Measurements from ENCODE around the gene ADTRP.
A peak's percentile ranks its signal among the peaks of the same experiment; 100 is the strongest.

ADTRP gene

GRCh38 chr6:11722805-11723631 lies 55.6 kb downstream of the ADTRP start:
- no peak for DNase-seq (ENCODE audit: low spot score)

- no peak for DNase-seq (ENCODE audit: low spot score)
These were observed 56.4 kb downstream of the ADTRP start for GRCh38 chr6:11722220-11722619.

- no peak for DNase-seq (ENCODE audit: low spot score)
These were observed 60.1 kb downstream of the ADTRP start for GRCh38 chr6:11718463-11718862.

- DNase-seq (ENCODE audit: low spot score) = no peak
These were observed 60.6 kb downstream of the ADTRP start for GRCh38 chr6:11718031-11718430.

GRCh38 chr6:11714798-11715285 lies 63.8 kb downstream of the ADTRP start:
- peak; percentile 8 for DNase-seq (ENCODE audit: low spot score)

- no peak for DNase-seq (ENCODE audit: low spot score)
These were observed 64.3 kb downstream of the ADTRP start for GRCh38 chr6:11714116-11714797.

- no peak for DNase-seq (ENCODE audit: low spot score)
These were observed 65.8 kb downstream of the ADTRP start for GRCh38 chr6:11712760-11713159.

GRCh38 chr6:11711984-11712711 lies 66.5 kb downstream of the ADTRP start:
- DNase-seq (ENCODE audit: low spot score) = no peak

- no peak for DNase-seq (ENCODE audit: low spot score)
These were observed 67.3 kb downstream of the ADTRP start for GRCh38 chr6:11711003-11711983.

GRCh38 chr6:11710311-11710761 lies 68.3 kb downstream of the ADTRP start:
- no peak for DNase-seq (ENCODE audit: low spot score)

- no peak for DNase-seq (ENCODE audit: low spot score)
These were observed 72.4 kb downstream of the ADTRP start for GRCh38 chr6:11706171-11706570.

- no peak for DNase-seq (ENCODE audit: low spot score)
These were observed 73.1 kb downstream of the ADTRP start for GRCh38 chr6:11705483-11705882.

GRCh38 chr6:11705069-11705468 lies 73.5 kb downstream of the ADTRP start:
- DNase-seq (ENCODE audit: low spot score) = no peak

GRCh38 chr6:11703725-11704124 lies 74.9 kb downstream of the ADTRP start:
- no peak for DNase-seq (ENCODE audit: low spot score)

- DNase-seq (ENCODE audit: low spot score) = no peak
These were observed 76.0 kb downstream of the ADTRP start for GRCh38 chr6:11702500-11703130.

GRCh38 chr6:11702089-11702488 lies 76.5 kb downstream of the ADTRP start:
- DNase-seq (ENCODE audit: low spot score) = no peak

- no peak for DNase-seq (ENCODE audit: low spot score)
These were observed 77.0 kb downstream of the ADTRP start for GRCh38 chr6:11701573-11701972.

- peak; percentile 24 for DNase-seq (ENCODE audit: low spot score)
These were observed 78.4 kb downstream of the ADTRP start for GRCh38 chr6:11700118-11700718.

GRCh38 chr6:11699576-11699975 lies 79.0 kb downstream of the ADTRP start:
- no peak for DNase-seq (ENCODE audit: low spot score)
